IMR-90 (cell line): Measurements from ENCODE around the gene ARMH4. TPM values are rescaled to one million over a fixed set of nuclear protein-coding genes. Genes with fewer than 3 reads are reported as not detected.

Experiments used
- ATAC-seq: fragments of 200-7000 bp; cut with Tn5 transposase; 2 replicates; pipeline ENCODE4 v1.9.1; 2020; ENCODE audit warnings: low read depth, mild to moderate bottlenecking, moderate library complexity
- BruUV-seq: library from RNA; stranded (reverse); fragments of 400-500 nt; replicated peaks from 2 replicates; lab custom pipeline; 2021; lab: Mats Ljungman, UMichigan
- CTCF ChIA-PET: fragments of 300-600 bp; formaldehyde crosslinking; extraction: SDS; loops from one replicate; lab custom pipeline; 2021; ENCODE audit warnings: antibody characterized with exemption; lab: Yijun Ruan, JAX
- POLR2A ChIA-PET: fragments of 300-600 bp; sonication (Branson Sonifier 250); formaldehyde crosslinking; loops from one replicate; lab custom pipeline; 2022; ENCODE audit warnings: antibody characterized with exemption; ENCODE audit not compliant: unreplicated experiment; lab: Charles Lee
- DNase-seq: peaks from one replicate; pipeline ENCODE4 v3.0.0; 2013
- H2AFZ ChIP-seq: replicated peaks from 2 replicates; pipeline ENCODE3; 2013; ENCODE audit warnings: low read length, mild to moderate bottlenecking; ENCODE audit not compliant: poor library complexity
- H2AK5ac ChIP-seq: 2 replicates; pipeline ENCODE4 v1.6.1; 2013; ENCODE audit warnings: low read depth, low read length, inconsistent platforms
- H2AK9ac ChIP-seq: replicated peaks from 2 replicates; pipeline ENCODE3; 2013; ENCODE audit warnings: mild to moderate bottlenecking, low read depth, low read length, moderate library complexity; ENCODE audit not compliant: poor library complexity
- H2BK120ac ChIP-seq: 2 replicates; pipeline ENCODE4 v1.6.1; 2013; ENCODE audit warnings: low read depth, low read length, inconsistent platforms
- H2BK15ac ChIP-seq: 3 replicates; pipeline ENCODE4 v1.6.1; 2013; ENCODE audit warnings: low read depth, low read length, inconsistent platforms
- H2BK20ac ChIP-seq: 2 replicates; pipeline ENCODE4 v1.6.1; 2013; ENCODE audit warnings: low read depth, mild to moderate bottlenecking, inconsistent platforms, low read length, moderate library complexity
- H2BK5ac ChIP-seq: 2 replicates; pipeline ENCODE4 v1.6.1; 2013; ENCODE audit warnings: mild to moderate bottlenecking, low read depth, low read length, inconsistent platforms; ENCODE audit not compliant: poor library complexity, severe bottlenecking
- H3K14ac ChIP-seq: replicated peaks from 2 replicates; pipeline ENCODE4 v1.6.1; 2013; ENCODE audit warnings: low read depth, low read length, inconsistent platforms
- H3K18ac ChIP-seq: 2 replicates; pipeline ENCODE4 v1.6.1; 2013; ENCODE audit warnings: low read depth, low read length, control low read depth
- H3K23ac ChIP-seq: 2 replicates; pipeline ENCODE4 v1.6.1; 2013; ENCODE audit warnings: low read depth, low read length, inconsistent platforms
- H3K27ac ChIP-seq: 2 replicates; pipeline ENCODE4 v1.5.1; 2013; ENCODE audit warnings: mild to moderate bottlenecking, control low read depth, low read length; ENCODE audit not compliant: insufficient read depth
- H3K27me3 ChIP-seq: 2 replicates; pipeline ENCODE4 v1.6.1; 2013; ENCODE audit warnings: low read length; ENCODE audit not compliant: control insufficient read depth, insufficient read depth
- H3K36me3 ChIP-seq: 2 replicates; pipeline ENCODE4 v1.6.1; 2013; ENCODE audit warnings: low read length, mixed read lengths; ENCODE audit not compliant: control insufficient read depth, insufficient read depth
- H3K4ac ChIP-seq: 2 replicates; pipeline ENCODE4 v1.6.1; 2013; ENCODE audit warnings: low read depth, low read length, inconsistent platforms
- H3K4me1 ChIP-seq: 2 replicates; pipeline ENCODE4 v1.6.1; 2013; ENCODE audit warnings: low read length, mixed read lengths; ENCODE audit not compliant: control insufficient read depth, insufficient read depth
- H3K4me2 ChIP-seq: 2 replicates; pipeline ENCODE4 v1.6.1; 2013; ENCODE audit warnings: low read depth, mild to moderate bottlenecking, control low read depth, low read length, moderate library complexity
- H3K4me3 ChIP-seq: 2 replicates; pipeline ENCODE4 v1.5.1; 2013; ENCODE audit warnings: low read depth, mild to moderate bottlenecking, control low read depth, low read length, moderate library complexity; ENCODE audit not compliant: insufficient read depth
- H3K56ac ChIP-seq: 2 replicates; pipeline ENCODE4 v1.6.1; 2013; ENCODE audit warnings: low read length, inconsistent platforms; ENCODE audit not compliant: insufficient read depth; ENCODE audit errors: extremely low read depth
- H3K79me1 ChIP-seq, 2 experiments: 2 replicates each; pipeline ENCODE4 v1.6.1; 2013; ENCODE audit warnings: low read length in 2 of 2, inconsistent platforms in 1 of 2, low read depth in 1 of 2
- H3K9ac ChIP-seq: 2 replicates; pipeline ENCODE4 v1.6.1; 2013; ENCODE audit warnings: low read depth, low read length, control low read depth
- H3K9me1 ChIP-seq: 2 replicates; pipeline ENCODE4 v1.6.1; 2013; ENCODE audit warnings: low read length, inconsistent platforms; ENCODE audit not compliant: insufficient read depth
- H3K9me3 ChIP-seq: 2 replicates; pipeline ENCODE4 v1.6.1; 2013; ENCODE audit warnings: low read length; ENCODE audit not compliant: control insufficient read depth, insufficient read depth
- H4K20me1 ChIP-seq: 2 replicates; pipeline ENCODE4 v1.6.1; 2013; ENCODE audit warnings: low read length, inconsistent platforms; ENCODE audit not compliant: insufficient read depth
- H4K5ac ChIP-seq: 2 replicates; pipeline ENCODE4 v1.6.1; 2013; ENCODE audit warnings: mild to moderate bottlenecking, low read depth, low read length, control low read depth
- H4K8ac ChIP-seq, 2 experiments: 2 replicates each; pipeline ENCODE4 v1.6.1; 2013; ENCODE audit warnings: low read depth in 2 of 2, low read length in 2 of 2, control low read depth in 1 of 2, inconsistent platforms in 1 of 2
- H4K91ac ChIP-seq: 2 replicates; pipeline ENCODE4 v1.6.1; 2013; ENCODE audit warnings: low read depth, low read length, inconsistent platforms; ENCODE audit not compliant: insufficient read depth
- BHLHE40 ChIP-seq: fragments of 150-350 bp; IDR thresholded peaks from 2 replicates; pipeline ENCODE4 v1.6.1; 2016; ENCODE audit warnings: mild to moderate bottlenecking, low read depth, low read length
- CEBPB ChIP-seq: IDR thresholded peaks from 2 replicates; pipeline ENCODE4 v1.6.1; 2012; ENCODE audit warnings: low read depth, low read length, improper control_type of control experiment
- CHD1 ChIP-seq: IDR thresholded peaks from 2 replicates; pipeline ENCODE4 v1.6.1; 2012; ENCODE audit warnings: low read depth, low read length, improper control_type of control experiment
- MAFK ChIP-seq: IDR thresholded peaks from 2 replicates; pipeline ENCODE4 v1.6.1; 2012; ENCODE audit warnings: low read depth, low read length, improper control_type of control experiment
- MXI1 ChIP-seq: IDR thresholded peaks from 2 replicates; pipeline ENCODE4 v1.6.1; 2012; ENCODE audit warnings: low read depth, mild to moderate bottlenecking, low read length, moderate library complexity, borderline replicate concordance
- NFE2L2 ChIP-seq: fragments of 150-350 bp; IDR thresholded peaks from 2 replicates; pipeline ENCODE4 v1.6.1; 2016; ENCODE audit warnings: low read depth, mild to moderate bottlenecking, low read length
- POLR2A ChIP-seq: IDR thresholded peaks from 2 replicates; pipeline ENCODE4 v1.6.1; 2012; ENCODE audit warnings: mild to moderate bottlenecking, low read depth, low read length
- RAD21 ChIP-seq: IDR thresholded peaks from 2 replicates; pipeline ENCODE4 v1.6.1; 2012; ENCODE audit warnings: low read length, improper control_type of control experiment
- RFX5 ChIP-seq: IDR thresholded peaks from 2 replicates; pipeline ENCODE4 v1.8.0; 2012; ENCODE audit warnings: low read depth, mild to moderate bottlenecking, low read length, moderate library complexity
- SMC3 ChIP-seq: fragments of 150-350 bp; IDR thresholded peaks from 2 replicates; pipeline ENCODE4 v1.6.1; 2016; ENCODE audit warnings: low read depth, mild to moderate bottlenecking, antibody characterized with exemption, low read length, moderate library complexity
- WGBS, 2 experiments: methylation state at CpG; one replicate each; pipeline versions ENCODE4 v1.1.5 to v1.1.7; 2013; ENCODE audit warnings: missing lambda C conversion rate in 2 of 2; ENCODE audit not compliant: insufficient read length in 1 of 2; ENCODE audit errors: extremely low coverage in 2 of 2; 5-methylcytosine and 5-hydroxymethylcytosine counted together
- dilution Hi-C: fragments of 300-500 bp; cut with HindIII; formaldehyde crosslinking; loops from one replicate; pipeline ENCODE4 v1.14.3; 2018; ENCODE audit warnings: low sequenced_read_pairs; ENCODE audit not compliant: unreplicated experiment
- in situ Hi-C: fragments of 300-500 bp; cut with MboI; formaldehyde crosslinking; loops from 3 replicates; pipeline ENCODE4 v1.14.3; 2019; ENCODE audit warnings: low sequenced_read_pairs, inconsistent platforms, mixed read lengths
- intact Hi-C: fragments of 100-400 bp; cut with micrococcal nuclease; formaldehyde crosslinking; loops from 2 replicates; pipeline ENCODE4 v1.10.0; 2022
- polyA plus RNA-seq, 3 experiments: library from polyadenylated mRNA; depleted of rRNA; stranded (reverse); fragments of >200 nt; gene quantifications; 2 replicates each; pipeline ENCODE4 v1.2.3, GENCODE V29; 2012; ENCODE audit warnings: low replicate concordance in 1 of 3
- total RNA-seq: library from RNA; depleted of rRNA; stranded (reverse); fragments of >200 nt; gene quantifications from 2 replicates; pipeline ENCODE4 v1.2.3, GENCODE V29; 2012
- TF ChIP-seq, protein P1 (sequence below): fragments of 150-350 bp; IDR thresholded peaks from 2 replicates; pipeline ENCODE4 v1.6.1; 2017; ENCODE audit warnings: mild to moderate bottlenecking, antibody characterized with exemption, low read length, low read depth
- TF ChIP-seq, protein P2 (sequence below): fragments of 150-350 bp; IDR thresholded peaks from 2 replicates; pipeline ENCODE4 v1.6.1; 2016; ENCODE audit warnings: low read depth, mild to moderate bottlenecking, low read length, moderate library complexity, borderline replicate concordance

ARMH4 gene
- total and polyA plus RNA-seq, 2 of the 4 experiments (the other 2 are of a cell fraction) = 4.6 to 5.6 TPM

DNA sequence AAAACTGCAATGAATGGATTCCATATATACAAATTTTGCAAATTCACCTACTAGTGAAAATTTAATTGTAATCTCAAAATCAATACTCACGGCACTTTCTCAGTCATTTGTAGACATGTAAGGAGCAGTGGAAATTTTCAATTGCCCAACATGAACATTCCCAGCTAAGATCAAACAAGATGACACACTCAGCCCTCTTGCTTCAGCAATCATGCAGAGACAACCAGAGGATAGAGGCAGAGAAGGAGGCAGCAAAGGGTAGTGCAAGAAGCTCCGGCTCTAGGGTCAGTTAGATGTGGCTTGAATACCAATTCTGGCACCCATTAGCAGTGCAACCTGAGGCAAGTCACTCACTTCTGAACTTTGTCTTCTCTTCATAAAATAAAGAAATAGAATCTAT is 194.6 kb downstream of the ARMH4 start:
- Histone ChIP-seq H3K79me1 (no peaks in the 10 kb centered on the region), H3K23ac (no peak overlapping the region), H2AK5ac (no peak overlapping the region), H3K9me3 (no peaks in the 10 kb centered on the region), H3K4ac (no peak overlapping the region), H3K14ac (no peak overlapping the region), H2AFZ (no peak overlapping the region), H3K18ac (no peak overlapping the region), H4K20me1 (no peaks in the 10 kb centered on the region), H2BK15ac (no peak overlapping the region), H3K27me3 (no peaks in the 10 kb centered on the region), H3K4me3 (no peak overlapping the region), H4K8ac (no peak overlapping the region), H3K9me1 (no peaks in the 10 kb centered on the region), H4K5ac (no peak overlapping the region), H2BK120ac (no peak overlapping the region), H2BK20ac (no peak overlapping the region), H3K9ac (no peak overlapping the region), H3K36me3 (no peaks in the 10 kb centered on the region), H4K91ac (no peak overlapping the region), H3K56ac (no peak overlapping the region), H2BK5ac (no peak overlapping the region), H2AK9ac (no peak overlapping the region), H3K4me2 (no peak overlapping the region), H3K27ac (no peak overlapping the region), H3K4me1 (no peaks in the 10 kb centered on the region)
- no peak for DNase-seq
- no TSS peak for BruUV-seq
- no CpG with 5 or more reads among the region's 2 CpGs for WGBS, 2 experiments
- in situ Hi-C loops = no loop called here
- no peak for TF ChIP-seq BHLHE40
- TF ChIP-seq POLR2A = no peak
- no peak for TF ChIP-seq MAFK
- TF ChIP-seq, protein P1, sequence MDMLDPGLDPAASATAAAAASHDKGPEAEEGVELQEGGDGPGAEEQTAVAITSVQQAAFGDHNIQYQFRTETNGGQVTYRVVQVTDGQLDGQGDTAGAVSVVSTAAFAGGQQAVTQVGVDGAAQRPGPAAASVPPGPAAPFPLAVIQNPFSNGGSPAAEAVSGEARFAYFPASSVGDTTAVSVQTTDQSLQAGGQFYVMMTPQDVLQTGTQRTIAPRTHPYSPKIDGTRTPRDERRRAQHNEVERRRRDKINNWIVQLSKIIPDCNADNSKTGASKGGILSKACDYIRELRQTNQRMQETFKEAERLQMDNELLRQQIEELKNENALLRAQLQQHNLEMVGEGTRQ = no peak
- no peak for TF ChIP-seq NFE2L2
- TF ChIP-seq CHD1 = no peak
- no peak for TF ChIP-seq SMC3
- no peak for TF ChIP-seq RAD21
- TF ChIP-seq, protein P2, sequence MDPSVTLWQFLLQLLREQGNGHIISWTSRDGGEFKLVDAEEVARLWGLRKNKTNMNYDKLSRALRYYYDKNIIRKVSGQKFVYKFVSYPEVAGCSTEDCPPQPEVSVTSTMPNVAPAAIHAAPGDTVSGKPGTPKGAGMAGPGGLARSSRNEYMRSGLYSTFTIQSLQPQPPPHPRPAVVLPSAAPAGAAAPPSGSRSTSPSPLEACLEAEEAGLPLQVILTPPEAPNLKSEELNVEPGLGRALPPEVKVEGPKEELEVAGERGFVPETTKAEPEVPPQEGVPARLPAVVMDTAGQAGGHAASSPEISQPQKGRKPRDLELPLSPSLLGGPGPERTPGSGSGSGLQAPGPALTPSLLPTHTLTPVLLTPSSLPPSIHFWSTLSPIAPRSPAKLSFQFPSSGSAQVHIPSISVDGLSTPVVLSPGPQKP = no peak
- TF ChIP-seq MXI1 = no peak
- TF ChIP-seq RFX5 = no peak
- TF ChIP-seq CEBPB = no peak
- no peak for ATAC-seq
- POLR2A ChIA-PET = no interaction called here
- CTCF ChIA-PET = no interaction called here
- dilution Hi-C loops = no loop called here
- intact Hi-C loops = no loop called here
